ENCODE data around the gene CNOT1.

GRCh38 chr16:58582133-58582532 is 47.5 kb downstream of the CNOT1 start:
- TF ChIP-seq CTCF (conservative IDR thresholded peaks at IDR 0.05 in 1 of 2, IDR thresholded peaks at IDR 0.05 in 1 of 2; ENCODE audit: extremely low read depth in 1 of 2, insufficient read depth in 1 of 2, low read depth in 1 of 2, low read length in 2 of 2) (no peak), EZH2 (IDR thresholded peaks at IDR 0.05; ENCODE audit: borderline replicate concordance, low read length) (no peak)
